ENCODE results near the gene OR52K1. TPM values are rescaled to one million over a fixed set of nuclear protein-coding genes. Genes with fewer than 3 reads are reported as not detected.
"Not testable (repeated sequence)": the region's sequence is repeated elsewhere in the genome, so short reads cannot be mapped to it uniquely, and the experiment has no call there.

OR52K1 gene
- total RNA-seq, 1 donor from 2014 or later: not detected

GRCh38 chr11:4491878-4492606, 9.6 kb downstream of the OR52K1 start:
- no peak for DNase-seq

GRCh38 chr11:4493480-4493818, 11.0 kb downstream of the OR52K1 start:
- no peak for DNase-seq

DNA sequence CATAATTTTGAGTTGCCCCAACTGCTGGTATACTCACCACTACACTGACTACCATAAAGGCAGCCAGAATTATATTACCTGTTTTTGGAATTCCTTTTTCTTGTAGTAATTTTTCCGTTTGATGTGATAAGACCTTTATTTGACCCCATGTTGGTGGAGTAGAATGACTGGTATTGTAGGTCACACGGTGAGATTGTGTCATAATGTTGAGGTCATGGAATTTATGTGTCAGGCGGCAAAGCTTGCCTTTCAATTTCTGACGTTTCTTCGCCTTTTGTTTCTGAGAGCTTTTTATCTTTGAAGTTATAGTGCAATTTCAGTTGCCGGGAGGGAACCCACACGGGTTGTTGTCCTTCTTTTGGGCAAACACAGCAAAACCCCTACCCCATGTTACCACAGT, 13.0 kb downstream of the OR52K1 start:
- DNase-seq: no peak

GRCh38 chr11:4495986-4496385, 13.5 kb downstream of the OR52K1 start:
- DNase-seq: no peak

GRCh38 chr11:4496557-4497248, 14.3 kb downstream of the OR52K1 start:
- DNase-seq: no peak

- no peak for DNase-seq
These were observed 26.4 kb downstream of the OR52K1 start for GRCh38 chr11:4508886-4509285.

GRCh38 chr11:4511282-4512245, 29.1 kb downstream of the OR52K1 start:
- DNase-seq: no peak

- no peak for DNase-seq
These were observed 31.8 kb downstream of the OR52K1 start for GRCh38 chr11:4514196-4514595.

GRCh38 chr11:4522339-4522738, 39.9 kb downstream of the OR52K1 start:
- DNase-seq: no peak

GRCh38 chr11:4522752-4523151, 40.3 kb downstream of the OR52K1 start:
- no peak for DNase-seq

DNA sequence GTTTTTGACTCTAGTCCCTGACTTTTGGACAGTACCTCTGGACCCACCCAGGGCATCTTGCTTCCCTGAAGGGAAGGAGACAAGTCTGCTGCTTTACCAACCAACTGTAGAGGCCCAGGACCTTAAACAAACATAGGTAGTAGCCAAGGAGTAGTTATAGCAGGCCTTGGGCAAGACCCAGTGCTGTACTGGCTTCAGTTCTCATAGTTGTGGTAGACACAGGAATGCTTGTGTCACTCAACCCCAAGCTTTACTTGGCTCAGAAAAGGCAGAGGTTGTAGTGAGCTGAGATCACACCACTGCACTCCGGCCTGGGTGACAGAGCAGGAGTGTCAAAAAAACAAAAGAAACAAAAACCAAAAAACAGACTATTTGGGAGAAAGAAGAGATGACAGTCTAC, 41.2 kb downstream of the OR52K1 start:
- no peak for DNase-seq

DNA sequence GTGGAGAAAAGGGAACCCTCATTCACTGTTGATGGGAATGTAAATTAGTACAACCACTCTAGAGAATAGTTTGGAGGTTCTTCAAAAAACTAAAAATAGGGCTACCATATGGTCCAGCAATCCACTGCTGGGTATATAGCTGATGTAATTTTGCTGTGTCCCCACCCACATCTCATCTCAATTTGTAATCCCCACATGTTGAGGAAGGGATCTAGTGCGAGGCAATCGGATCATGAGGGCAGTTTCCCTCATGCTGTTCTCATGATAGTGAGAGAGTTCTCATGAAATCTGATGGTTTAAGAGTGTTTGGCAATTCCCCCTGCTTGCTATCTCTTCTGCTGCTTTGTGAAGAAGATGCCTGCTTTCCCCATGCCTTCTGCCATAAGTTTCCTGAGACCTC, 45.5 kb downstream of the OR52K1 start:
- DNase-seq: no peak

GRCh38 chr11:4531686-4532085, 49.2 kb downstream of the OR52K1 start:
- DNase-seq: not testable (repeated sequence)

GRCh38 chr11:4539603-4540219, 57.3 kb downstream of the OR52K1 start:
- DNase-seq: no peak

DNA sequence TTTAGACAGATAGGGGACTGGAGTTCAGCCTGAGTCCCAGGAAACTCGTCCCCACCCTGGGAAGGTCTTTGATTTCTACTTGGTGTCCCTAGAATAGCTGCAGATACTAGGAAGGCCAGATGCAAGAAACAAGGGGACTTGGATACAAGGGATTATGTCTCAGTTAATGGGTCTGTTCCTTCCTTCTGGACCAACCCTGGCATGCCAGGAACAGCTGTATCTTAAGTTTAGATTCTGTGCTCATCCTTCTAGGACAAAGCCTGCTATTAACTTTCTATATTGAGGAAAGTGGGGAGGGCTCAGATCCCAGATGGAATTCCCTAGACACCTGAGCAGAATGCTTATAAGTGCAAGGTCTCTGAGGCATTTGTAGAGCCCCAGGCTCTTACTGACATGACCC, 58.6 kb downstream of the OR52K1 start:
- DNase-seq: no peak

Other genes starting within 250 kb of the OR52K1 start
- not detected for gene OR52B4, start 114.3 kb upstream of the OR52K1 start, total RNA-seq
- gene TRIM21, start 88.9 kb upstream of the OR52K1 start, total RNA-seq: 6.6 TPM
- not detected for gene OR52K2, start 33.4 kb upstream of the OR52K1 start, total RNA-seq
- gene OR52M1, start 62.5 kb downstream of the OR52K1 start, total RNA-seq: not detected
- not detected for gene OR52I2, start 99.1 kb downstream of the OR52K1 start, total RNA-seq
- gene OR52I1, start 111.4 kb downstream of the OR52K1 start, total RNA-seq: not detected
- gene TRIM68, start 125.6 kb downstream of the OR52K1 start, total RNA-seq: 10.8 TPM
- not detected for gene OR51D1, start 154.8 kb downstream of the OR52K1 start, total RNA-seq
- gene OR51E1, start 161.3 kb downstream of the OR52K1 start, total RNA-seq: 0.16 TPM
- gene OR51E2, start 215.2 kb downstream of the OR52K1 start, total RNA-seq: not detected
- gene MMP26, start 222.1 kb downstream of the OR52K1 start, total RNA-seq: not detected

Measured in occipital lobe (tissue), 2 donors.